Lower leg skin (tissue), 4 donors: ENCODE results near the gene TBCD. TPM values are rescaled to one million over a fixed set of nuclear protein-coding genes. Genes with fewer than 3 reads are reported as not detected.
A peak's percentile ranks its signal among the peaks of the same experiment; 100 is the strongest.

Source experiments
- DNase-seq, 2 donors: peaks; one replicate each; pipeline ENCODE4 v3.0.0-alpha.2; 2019; ENCODE audit warnings: low spot score in 2 of 2
- H3K4me3 ChIP-seq: fragments of 200-600 bp; sonication (generic); 2 replicates; pipeline ENCODE4 v1.5.1; 2017; ENCODE audit warnings: mild to moderate bottlenecking, low read depth; ENCODE audit not compliant: poor library complexity, severe bottlenecking
- CTCF ChIP-seq, 3 donors: fragments of 450-650 bp; IDR thresholded peaks; one replicate each; pipeline ENCODE4 v1.5.1; 2016; ENCODE audit warnings: antibody characterized with exemption in 3 of 3, mild to moderate bottlenecking in 3 of 3, moderate library complexity in 2 of 3
- POLR2A ChIP-seq, 2 donors: fragments of 450-650 bp; IDR thresholded peaks; one replicate each; pipeline ENCODE4 v1.6.1; 2016 to 2017; ENCODE audit warnings: antibody characterized with exemption in 2 of 2, mild to moderate bottlenecking in 1 of 2, moderate library complexity in 1 of 2
- WGBS, 2 donors: methylation state at CpG; one replicate each; pipeline ENCODE4 v1.1.5; 2018; 5-methylcytosine and 5-hydroxymethylcytosine counted together
- intact Hi-C: fragments of 100-400 bp; cut with DNase I; formaldehyde crosslinking; loops from one replicate; pipeline ENCODE4 v1.15.0; 2023; ENCODE audit warnings: low total_unique reads
- total RNA-seq, 4 donors: library from RNA; depleted of rRNA; stranded (reverse); fragments of >200 nt; gene quantifications; one replicate each; pipeline ENCODE4 v1.1.0, GENCODE V29; 2016

The TBCD gene
- total RNA-seq, 4 donors from 2014 or later, result 38.7 to 73.4 (median 51.5) TPM

- intact Hi-C loops, result no loop called here
- H3K4me3 ChIP-seq, result peak within 1 kb of the TSS; percentile 69
- WGBS, 2 donors, result 1% methylated on average over 24 to 44 of the region's 75 CpGs
- peak; percentile 89 to 99 for DNase-seq
- TF ChIP-seq CTCF (IDR thresholded peaks at IDR 0.05), result no peak
- no peak for TF ChIP-seq POLR2A (IDR thresholded peaks at IDR 0.05)
Measured at GRCh38 chr17:82716203-82717010, 35.5 kb upstream of the TBCD start, which contains the start of gene FN3KRP. Gene FN3KRP (plus strand): TSS chr17:82716706. CDS start chr17:82716756, 50 bp downstream.

- intact Hi-C loops, result no loop called here
- DNase-seq, result no peak
- WGBS, 2 donors, result 95 to 97% methylated on average over 18 of the region's 18 CpGs
- TF ChIP-seq POLR2A (IDR thresholded peaks at IDR 0.05), result no peak
- TF ChIP-seq CTCF (IDR thresholded peaks at IDR 0.05), result no peak
- no peak overlapping the region for H3K4me3 ChIP-seq
Measured at GRCh38 chr17:82718986-82719685, 32.7 kb upstream of the TBCD start.

- H3K4me3 ChIP-seq, result no peak overlapping the region
- 91 to 93% methylated on average over 19 of the region's 19 CpGs for WGBS, 2 donors
- intact Hi-C loops, result no loop called here
- DNase-seq, result no peak
- TF ChIP-seq POLR2A (IDR thresholded peaks at IDR 0.05), result no peak
Measured at GRCh38 chr17:82720204-82720603, 31.7 kb upstream of the TBCD start.

- intact Hi-C loops, result no loop called here
- TF ChIP-seq POLR2A (IDR thresholded peaks at IDR 0.05) (no peak), CTCF (IDR thresholded peaks at IDR 0.05) (no peak)
Measured at GRCh38 chr17:82722341-82723013, 29.4 kb upstream of the TBCD start.

GRCh38 chr17:82723169-82723807, 28.6 kb upstream of the TBCD start:
- intact Hi-C loops, result no loop called here
- no peak for DNase-seq
- no peak for TF ChIP-seq CTCF (IDR thresholded peaks at IDR 0.05)
- no peak for TF ChIP-seq POLR2A (IDR thresholded peaks at IDR 0.05)
- no peak overlapping the region for H3K4me3 ChIP-seq
- WGBS, 2 donors, result 89 to 91% methylated on average over 26 of the region's 26 CpGs

More at GRCh38 chr17:82722341-82723013, 29.4 kb upstream of the TBCD start:
- DNase-seq, result no peak
- WGBS, 2 donors, result 84 to 86% methylated on average over 19 of the region's 19 CpGs
- no peak overlapping the region for H3K4me3 ChIP-seq
